Measurements from ENCODE around the gene SCAMP1. TPM values are rescaled to one million over a fixed set of nuclear protein-coding genes. Genes with fewer than 3 reads are reported as not detected.

The SCAMP1 gene
- total and polyA plus RNA-seq, 2 of the 8 experiments (the other 6 are each of a cell fraction or from before 2014, with no cell fraction given), result 18.6 to 55.9 TPM

DNA sequence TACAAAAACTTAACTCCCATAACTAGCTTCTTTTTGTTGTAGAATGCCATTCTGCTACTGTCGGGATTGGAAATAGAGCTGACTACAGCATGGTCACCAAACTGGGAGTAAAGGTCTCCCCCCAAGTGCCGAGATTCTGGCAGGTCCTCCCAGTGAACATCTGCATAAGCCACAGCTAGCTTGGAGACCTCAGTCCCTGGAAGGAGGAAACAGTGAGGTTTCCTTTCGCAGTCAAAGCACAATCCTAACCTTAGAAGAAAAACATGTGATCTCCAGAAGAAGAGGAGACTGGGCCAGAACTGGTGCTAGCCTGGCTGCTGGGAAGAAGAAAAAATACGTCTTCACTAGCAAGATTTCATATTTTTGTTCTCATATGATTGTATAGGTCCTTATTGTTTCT lies 127.4 kb downstream of the SCAMP1 start:
- WGBS, 2 experiments (ENCODE audit: extremely low coverage in 1 of 2, insufficient coverage in 1 of 2, insufficient read length in 1 of 2, insufficient replicate concordance in 2 of 2, low coverage in 1 of 2, low lambda C conversion rate in 2 of 2, missing lambda C conversion rate in 1 of 2), result 95% methylated on average over 4 of the region's 4 CpGs; no CpG with 5 or more reads in 1 of the 2 experiments
- H3K36me3 ChIP-seq (ENCODE audit: control insufficient read depth in 2 of 4, insufficient read depth in 4 of 4, low read length in 3 of 4), result peaks cover 0 to 18% (median 4%) of the 10 kb centered on the region in 4 experiments; a peak in 5 of 8 replicates
- H3K4ac ChIP-seq (replicated peaks; ENCODE audit: insufficient read length, low read depth, low read length), result no peak overlapping the region
- H3K4me1 ChIP-seq (replicated peaks in 1 of 4; ENCODE audit: control insufficient read depth in 3 of 4, insufficient read depth in 4 of 4, low read length in 3 of 4), result no peaks in the 10 kb centered on the region
- H3K23ac ChIP-seq (ENCODE audit: insufficient read length), result no peak overlapping the region
- no peak overlapping the region for H2AFZ ChIP-seq (ENCODE audit: low read length)
- no peaks in the 10 kb centered on the region for H3K79me2 ChIP-seq (ENCODE audit: control insufficient read depth in 1 of 2, insufficient read depth in 2 of 2, low read length in 2 of 2)
- H3K23me2 ChIP-seq (ENCODE audit: low read depth, low read length), result no peaks in the 10 kb centered on the region; the same call in 1 of the 2 replicates
- H4K91ac ChIP-seq (replicated peaks; ENCODE audit: insufficient read length, low read length), result no peak overlapping the region
- H3K9me3 ChIP-seq (ENCODE audit: insufficient read depth in 2 of 2, low read depth in 1 of 2, low read length in 1 of 2), result no peaks in the 10 kb centered on the region
- no peak overlapping the region for H3K9ac ChIP-seq (replicated peaks in 1 of 4; ENCODE audit: extremely low read depth in 1 of 4, low read depth in 3 of 4, low read length in 3 of 4)
- H3K79me1 ChIP-seq (ENCODE audit: low read depth, low read length), result peaks cover 4% of the 10 kb centered on the region
- DNase-seq (ENCODE audit: low read depth in 1 of 2, low spot score in 2 of 2) (no peak), FAIRE-seq (no peak)
- no peak overlapping the region for H2BK120ac ChIP-seq (replicated peaks; ENCODE audit: low read depth, low read length)
- H3K14ac ChIP-seq (ENCODE audit: insufficient read length), result no peak overlapping the region
- CTCF ChIA-PET (ENCODE audit: partially characterized antibody), result interaction anchor here (0.7 kb wide), 1 partner anchor 20 kb away, joined by 3 read pairs; no protein-coding TSS in a partner anchor
- no peak overlapping the region for H2BK5ac ChIP-seq (ENCODE audit: low read depth, low read length)
- H3K18ac ChIP-seq (ENCODE audit: extremely low read depth, low read length), result no peak overlapping the region
- no peak overlapping the region for H2BK15ac ChIP-seq (ENCODE audit: low read length)
- POLR2A ChIA-PET (ENCODE audit: partially characterized antibody), result interaction anchor here (1.5 kb wide), 1 partner anchor 18 kb away, joined by 3 read pairs; no protein-coding TSS in a partner anchor
- no peak overlapping the region for H3K4me2 ChIP-seq (ENCODE audit: insufficient read depth in 1 of 2, low read depth in 2 of 2, low read length in 2 of 2)
- no peak overlapping the region for H3K4me3 ChIP-seq (ENCODE audit: extremely low read depth in 1 of 4, insufficient read depth in 2 of 4, low read depth in 3 of 4, low read length in 4 of 4)
- H4K20me1 ChIP-seq (replicated peaks in 1 of 2; ENCODE audit: control insufficient read depth in 1 of 2, insufficient read depth in 2 of 2, low read length in 2 of 2), result peaks cover 0 to 4% of the 10 kb centered on the region in 2 experiments
- H4K8ac ChIP-seq (ENCODE audit: extremely low read depth, insufficient read depth, low read length), result no peak overlapping the region
- no peaks in the 10 kb centered on the region for H3K27me3 ChIP-seq (replicated peaks in 1 of 4; ENCODE audit: control insufficient read depth in 3 of 4, extremely low read depth in 1 of 4, insufficient read depth in 3 of 4, low read length in 3 of 4)
- no peak overlapping the region for H2AK5ac ChIP-seq (ENCODE audit: low read depth, low read length)
- H3K56ac ChIP-seq (replicated peaks; ENCODE audit: insufficient read length, low read depth, low read length), result no peak overlapping the region
- H2BK20ac ChIP-seq (ENCODE audit: low read length), result no peak overlapping the region
- H4K5ac ChIP-seq (ENCODE audit: insufficient read length, low read depth, low read length), result no peak overlapping the region
- no peak overlapping the region for H2BK12ac ChIP-seq (ENCODE audit: low read depth, low read length)
- no peak overlapping the region for H3K27ac ChIP-seq (ENCODE audit: low read depth, low read length)
- TF ChIP-seq KDM4A (IDR thresholded peaks at IDR 0.05; ENCODE audit: low read depth, low read length, severe bottlenecking), result no peak
- TF ChIP-seq JUND (IDR thresholded peaks at IDR 0.05; ENCODE audit: low read length), result no peak
